CD14-positive monocyte (primary cell): ENCODE data around the gene BDH1. TPM values are rescaled to one million over a fixed set of nuclear protein-coding genes. Genes with fewer than 3 reads are reported as not detected.

Experiments
- DNase-seq, 3 donors: peaks; one replicate each; pipeline ENCODE4 v3.0.0-alpha.2; 2011 to 2022
- H2AFZ ChIP-seq: 2 replicates; pipeline ENCODE4 v1.6.0; 2012; ENCODE audit warnings: mild to moderate bottlenecking, low read depth, low read length, inconsistent platforms; ENCODE audit not compliant: insufficient read depth, poor library complexity, severe bottlenecking
- H3K27ac ChIP-seq, 2 donors: 1 replicate in 1 of 2; 2 replicates in 1 of 2; pipeline ENCODE4 v1.5.1; 2012 to 2013; ENCODE audit warnings: low read length in 2 of 2, control low read depth in 1 of 2, inconsistent platforms in 1 of 2, low read depth in 1 of 2, mild to moderate bottlenecking in 1 of 2
- H3K27me3 ChIP-seq, 2 donors: one replicate each; pipeline versions ENCODE4 v1.6.0 to v1.6.1; 2011 to 2013; ENCODE audit warnings: low read length in 2 of 2; ENCODE audit not compliant: control insufficient read depth in 2 of 2, insufficient read depth in 2 of 2
- H3K36me3 ChIP-seq, 2 donors: replicated peaks in 1 of 2; 1 replicate in 1 of 2; 2 replicates in 1 of 2; pipeline versions ENCODE4 v1.5.1 to v1.6.1; 2012 to 2013; ENCODE audit warnings: low read length in 2 of 2, control low read depth in 1 of 2, inconsistent platforms in 1 of 2, mild to moderate bottlenecking in 1 of 2; ENCODE audit not compliant: insufficient read depth in 2 of 2, control insufficient read depth in 1 of 2
- H3K4me1 ChIP-seq, 2 donors: 1 replicate in 1 of 2; 2 replicates in 1 of 2; pipeline versions ENCODE4 v1.5.1 to v1.6.1; 2012 to 2013; ENCODE audit warnings: low read length in 2 of 2, control low read depth in 1 of 2, inconsistent platforms in 1 of 2, mild to moderate bottlenecking in 1 of 2, moderate library complexity in 1 of 2; ENCODE audit not compliant: insufficient read depth in 2 of 2, control insufficient read depth in 1 of 2
- H3K4me2 ChIP-seq: replicated peaks from 2 replicates; pipeline ENCODE3; 2012; ENCODE audit warnings: low read length, moderate library complexity, mild to moderate bottlenecking; ENCODE audit not compliant: poor library complexity, severe bottlenecking; ENCODE audit errors: extremely low read depth
- H3K4me3 ChIP-seq, 3 experiments: fragments of 200-600 bp in 1 of 3; sonication (generic) in 1 of 3; replicated peaks in 1 of 3; 1 replicate in 2 of 3; 2 replicates in 1 of 3; pipeline ENCODE4 v1.5.1; 2011 to 2013; ENCODE audit warnings: low read length in 3 of 3, mild to moderate bottlenecking in 3 of 3, control low read depth in 2 of 3, low read depth in 2 of 3, inconsistent platforms in 1 of 3, moderate library complexity in 1 of 3
- H3K79me2 ChIP-seq: 2 replicates; pipeline ENCODE4 v1.6.0; 2012; ENCODE audit warnings: mild to moderate bottlenecking, control low read depth, inconsistent platforms, low read length, moderate library complexity; ENCODE audit not compliant: insufficient read depth
- H3K9ac ChIP-seq: 2 replicates; pipeline ENCODE4 v1.6.0; 2017; ENCODE audit warnings: low read length, mild to moderate bottlenecking; ENCODE audit not compliant: insufficient read depth, poor library complexity, severe bottlenecking
- H3K9me3 ChIP-seq, 2 donors: replicated peaks in 1 of 2; 1 replicate in 1 of 2; 2 replicates in 1 of 2; pipeline versions ENCODE4 v1.5.1 to v1.6.1; 2012 to 2013; ENCODE audit warnings: low read length in 2 of 2, control low read depth in 1 of 2; ENCODE audit not compliant: control insufficient read depth in 1 of 2, insufficient read depth in 1 of 2
- H4K20me1 ChIP-seq: 2 replicates; pipeline ENCODE4 v1.6.0; 2012; ENCODE audit warnings: mild to moderate bottlenecking, low read length, control low read depth, moderate library complexity; ENCODE audit not compliant: insufficient read depth
- H3K27ac Mint-ChIP-seq, 7 donors: one replicate each; pipeline ENCODE4 v1.8.0; 2020; ENCODE audit warnings: mild to moderate bottlenecking in 7 of 7, mixed read lengths in 7 of 7, moderate library complexity in 6 of 7, inconsistent platforms in 2 of 7
- H3K27me3 Mint-ChIP-seq, 3 donors: one replicate each; pipeline ENCODE4 v1.8.0; 2021 to 2022; ENCODE audit warnings: low read depth in 3 of 3, mild to moderate bottlenecking in 3 of 3, mixed read lengths in 3 of 3, moderate library complexity in 3 of 3, inconsistent platforms in 1 of 3
- H3K36me3 Mint-ChIP-seq, 2 donors: one replicate each; pipeline ENCODE4 v1.8.0; 2020; ENCODE audit warnings: mixed read lengths in 2 of 2, inconsistent platforms in 1 of 2, mild to moderate bottlenecking in 1 of 2
- H3K4me1 Mint-ChIP-seq: one replicate; pipeline ENCODE4 v1.8.0; 2020; ENCODE audit warnings: mild to moderate bottlenecking, mixed read lengths
- H3K4me3 Mint-ChIP-seq, 2 donors: one replicate each; pipeline ENCODE4 v1.8.0; 2020; ENCODE audit warnings: mild to moderate bottlenecking in 2 of 2, mixed read lengths in 2 of 2, moderate library complexity in 1 of 2
- H3K9me3 Mint-ChIP-seq, 7 donors: one replicate each; pipeline ENCODE4 v1.8.0; 2020 to 2022; ENCODE audit warnings: mixed read lengths in 7 of 7, mild to moderate bottlenecking in 6 of 7, moderate library complexity in 6 of 7, inconsistent platforms in 2 of 7
- CTCF ChIP-seq: fragments of 200-600 bp; IDR thresholded peaks from one replicate; pipeline ENCODE4 v1.8.0; 2022; ENCODE audit warnings: antibody characterized with exemption, mild to moderate bottlenecking
- WGBS: methylation state at CpG from one replicate; pipeline ENCODE4 v1.1.5; 2013; ENCODE audit warnings: missing lambda C conversion rate; ENCODE audit not compliant: insufficient coverage; 5-methylcytosine and 5-hydroxymethylcytosine counted together
- intact Hi-C, 2 donors: fragments of 100-400 bp; cut with micrococcal nuclease; formaldehyde crosslinking; loops; one replicate each; pipeline versions ENCODE4 v1.15.0 to v1.15.1; 2023
- polyA plus RNA-seq, 3 donors: library from polyadenylated mRNA; depleted of rRNA in 1 of 3; unstranded in 2 of 3; stranded (reverse) in 1 of 3; fragments of 300-500 nt in 2 of 3; fragments of >200 nt in 1 of 3; fragmentation: Illumina TruSeq in 2 of 3; gene quantifications; 1 replicate in 2 of 3; 2 replicates in 1 of 3; pipeline ENCODE4 v1.2.3, GENCODE V29; 2012 to 2021

BDH1 gene
- polyA plus RNA-seq, 3 donors: 2.8 to 5.3 (median 5.2) TPM

- Histone ChIP-seq H4K20me1 (no peaks in the 10 kb centered on the region), H3K4me3 (no peak overlapping the region), H3K79me2 (no peaks in the 10 kb centered on the region), H3K9me3 (peaks cover 0 to 6% of the 10 kb centered on the region in 2 donors), H3K27me3 (no peaks in the 10 kb centered on the region), H3K4me1 (no peaks in the 10 kb centered on the region), H3K27ac (no peak overlapping the region), H3K4me2 (no peak overlapping the region), H3K9ac (no peak overlapping the region), H3K36me3 (no peaks in the 10 kb centered on the region), H2AFZ (no peak overlapping the region)
- H3K4me3 Mint-ChIP-seq: no peak overlapping the region
- H3K27me3 Mint-ChIP-seq: peaks cover 5 to 8% (median 7%) of the 10 kb centered on the region in 3 donors
- no peak for DNase-seq
- no peak overlapping the region for H3K27ac Mint-ChIP-seq
- WGBS: 98% methylated on average over 6 of the region's 9 CpGs
- no peaks in the 10 kb centered on the region for H3K4me1 Mint-ChIP-seq
- intact Hi-C loops: no loop called here
- no peak for TF ChIP-seq CTCF
- peaks cover 2 to 9% (median 5%) of the 10 kb centered on the region in 7 donors for H3K9me3 Mint-ChIP-seq
- H3K36me3 Mint-ChIP-seq: peaks cover 0 to 2% of the 10 kb centered on the region in 2 donors
Observed at GRCh38 chr3:197495999-197496745, 59.6 kb downstream of the BDH1 start.

GRCh38 chr3:197495499-197495898 lies 60.3 kb downstream of the BDH1 start:
- WGBS: no CpG with 5 or more reads among the region's 5 CpGs
- no peak overlapping the region for H3K4me3 Mint-ChIP-seq
- intact Hi-C loops: no loop called here
- DNase-seq: no peak
- H3K4me1 Mint-ChIP-seq: no peaks in the 10 kb centered on the region
- TF ChIP-seq CTCF: no peak
- Histone ChIP-seq H2AFZ (no peak overlapping the region), H3K79me2 (no peaks in the 10 kb centered on the region), H3K36me3 (no peaks in the 10 kb centered on the region), H3K9me3 (peaks cover 0 to 6% of the 10 kb centered on the region in 2 donors), H3K27me3 (no peaks in the 10 kb centered on the region), H3K4me3 (no peak overlapping the region), H3K27ac (no peak overlapping the region), H4K20me1 (no peaks in the 10 kb centered on the region), H3K9ac (no peak overlapping the region), H3K4me2 (no peak overlapping the region), H3K4me1 (no peaks in the 10 kb centered on the region)
- H3K36me3 Mint-ChIP-seq: peaks cover 0 to 2% of the 10 kb centered on the region in 2 donors
- H3K27ac Mint-ChIP-seq: no peak overlapping the region
- peaks cover 5 to 9% (median 8%) of the 10 kb centered on the region in 3 donors for H3K27me3 Mint-ChIP-seq
- peaks cover 2 to 9% (median 5%) of the 10 kb centered on the region in 7 donors for H3K9me3 Mint-ChIP-seq
